Measurements from ENCODE around the gene POLE.

GRCh38 chr12:132622437-132623071, 64.6 kb downstream of the POLE start:
- TF ChIP-seq EZH2 (IDR thresholded peaks at IDR 0.05; ENCODE audit: low read length, unreplicated experiment), result no peak
- no peak for TF ChIP-seq CTCF (conservative IDR thresholded peaks at IDR 0.05; ENCODE audit: low read depth, low read length)
